SH-SY5Y (cell line): ENCODE results near the gene HERPUD1.

Experiments
- GATA2 ChIP-seq: IDR thresholded peaks from 2 replicates; pipeline ENCODE4 v1.6.1; 2011; ENCODE audit warnings: mild to moderate bottlenecking, low read depth, low read length
- GATA3 ChIP-seq: IDR thresholded peaks from 2 replicates; pipeline ENCODE4 v1.6.1; 2011; ENCODE audit warnings: low read depth, mild to moderate bottlenecking, low read length, moderate library complexity

The HERPUD1 gene

DNA sequence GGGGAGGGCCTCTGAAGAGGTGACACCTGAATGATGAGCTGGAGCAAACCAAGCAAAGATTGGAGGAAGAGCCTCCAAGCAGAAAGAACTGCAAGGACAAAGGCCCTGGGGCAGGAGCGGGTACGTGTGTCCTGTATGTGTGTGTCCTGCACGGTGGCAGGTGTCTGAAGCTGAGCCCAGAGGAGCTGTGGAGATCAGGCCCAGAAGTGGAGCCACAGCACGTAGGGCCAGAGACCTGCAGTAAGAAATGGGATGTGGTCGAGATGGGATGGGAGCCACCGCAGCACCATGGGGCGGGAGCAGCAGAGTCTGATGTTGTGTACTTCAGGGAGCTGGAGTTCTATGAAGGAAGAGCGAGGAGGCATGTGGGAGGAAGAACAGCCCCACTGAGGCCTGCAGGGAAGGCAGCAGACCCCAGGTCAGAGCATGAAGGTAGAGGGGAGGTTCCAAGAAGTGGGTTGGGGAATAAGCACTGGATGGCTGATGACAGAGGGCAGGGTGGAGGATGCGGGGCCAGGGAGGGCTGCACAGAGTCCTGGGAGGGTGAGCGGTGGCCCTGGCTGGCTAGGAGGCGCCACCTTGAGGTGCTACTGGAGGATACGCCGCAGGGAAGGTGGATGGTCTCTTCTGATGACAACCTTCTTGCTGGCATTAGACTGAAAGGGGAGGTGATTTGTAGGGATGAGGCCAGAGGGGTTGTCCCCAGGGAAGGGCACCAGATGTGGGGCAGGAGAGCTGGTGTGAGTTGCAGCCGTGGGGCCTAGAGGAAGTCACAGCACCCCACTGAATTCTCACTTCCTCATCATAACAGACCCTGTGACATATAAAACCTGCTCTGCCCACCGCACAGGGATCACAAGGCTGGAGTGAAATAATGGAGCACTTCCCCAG is 19.2 kb downstream of the HERPUD1 start:
- TF ChIP-seq GATA3 (no peak), GATA2 (no peak)

DNA sequence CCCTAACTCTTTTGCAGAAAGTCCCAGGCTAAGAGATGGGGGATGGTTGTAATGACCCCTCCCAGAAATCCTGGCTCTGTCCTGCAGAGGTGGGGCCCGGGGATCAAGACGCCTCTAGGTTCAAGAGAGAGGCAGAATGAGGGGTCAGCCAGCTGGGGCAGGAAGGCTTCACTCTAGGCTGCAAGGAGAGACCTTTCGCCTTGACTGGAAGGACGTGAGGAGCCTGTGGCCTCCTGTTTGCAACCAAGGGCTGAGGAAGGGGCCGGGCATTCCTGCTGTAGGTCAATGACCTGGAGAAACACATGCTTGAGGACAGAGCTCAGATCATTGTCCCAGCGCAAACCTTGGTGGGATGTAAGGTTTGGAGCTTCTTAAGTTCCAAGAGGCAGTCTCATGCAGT is 21.1 kb downstream of the HERPUD1 start:
- no peak for TF ChIP-seq GATA2

DNA sequence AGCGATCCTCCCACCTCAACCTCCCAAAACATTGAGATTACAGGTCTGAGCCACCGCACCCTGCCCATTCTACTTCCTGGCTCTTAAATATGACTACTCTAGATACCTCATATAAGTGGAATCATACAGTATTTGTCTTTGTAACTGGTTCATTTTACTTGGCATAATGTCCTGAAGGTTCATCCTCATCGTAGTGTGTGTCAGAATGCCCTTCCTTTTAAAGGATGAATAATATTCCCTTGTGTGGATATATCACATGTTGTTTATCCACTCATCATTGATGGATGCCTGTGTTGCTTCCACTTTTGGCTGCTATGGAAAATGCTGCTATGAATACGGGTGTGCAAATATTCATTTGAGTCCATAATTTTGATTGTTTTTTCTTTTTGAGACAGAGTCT is 24.1 kb downstream of the HERPUD1 start:
- TF ChIP-seq GATA3 = no peak
- no peak for TF ChIP-seq GATA2

DNA sequence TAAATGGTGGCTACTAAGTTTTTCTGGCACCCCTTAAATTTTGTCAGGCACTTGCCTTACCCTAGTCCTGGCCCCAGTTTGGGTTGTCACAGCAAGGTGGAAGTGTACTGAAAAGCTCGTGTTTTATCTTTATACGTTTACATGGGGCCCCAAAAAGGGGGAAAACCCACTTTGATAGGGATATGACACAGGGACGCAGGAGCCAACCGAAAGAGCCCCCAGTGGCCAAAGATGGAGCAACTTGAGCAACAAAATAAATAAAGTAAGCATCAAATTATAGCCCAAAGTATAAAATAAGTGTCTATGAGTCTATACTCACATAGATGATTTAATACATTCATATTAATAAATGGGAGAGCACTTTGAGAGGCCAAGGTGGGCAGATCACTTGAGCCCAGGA is 24.8 kb downstream of the HERPUD1 start:
- TF ChIP-seq GATA2 = no peak
- no peak for TF ChIP-seq GATA3

DNA sequence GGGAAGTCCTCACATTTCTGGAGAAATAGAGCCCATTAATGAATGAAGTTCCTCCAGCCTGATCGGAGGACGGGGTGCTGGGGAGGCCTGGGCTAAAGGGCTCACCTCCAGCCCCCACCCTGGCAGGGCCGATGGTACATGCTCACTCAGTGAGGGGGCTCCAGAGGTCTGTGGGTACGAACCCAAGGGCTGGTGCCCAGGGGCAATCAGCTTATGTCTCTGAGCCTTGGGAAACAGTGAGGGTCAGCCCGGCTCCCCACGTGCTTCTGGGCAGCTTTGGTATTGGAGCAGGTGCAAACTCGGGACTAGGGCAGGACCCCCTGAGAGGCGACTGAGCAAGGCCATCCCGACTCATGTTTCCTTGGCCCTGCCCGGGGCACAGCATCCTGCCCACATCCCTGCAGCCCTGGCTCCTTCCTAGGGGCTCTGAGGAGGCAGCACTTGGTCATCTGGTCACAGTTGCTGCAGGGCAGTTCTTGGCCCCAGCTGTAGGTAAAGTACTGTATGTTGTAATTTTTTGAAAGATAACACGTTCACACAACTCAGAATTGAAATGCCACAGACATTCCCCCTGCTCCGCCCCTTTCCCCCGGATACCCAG is 28.8 kb downstream of the HERPUD1 start:
- no peak for TF ChIP-seq GATA3
- no peak for TF ChIP-seq GATA2

DNA sequence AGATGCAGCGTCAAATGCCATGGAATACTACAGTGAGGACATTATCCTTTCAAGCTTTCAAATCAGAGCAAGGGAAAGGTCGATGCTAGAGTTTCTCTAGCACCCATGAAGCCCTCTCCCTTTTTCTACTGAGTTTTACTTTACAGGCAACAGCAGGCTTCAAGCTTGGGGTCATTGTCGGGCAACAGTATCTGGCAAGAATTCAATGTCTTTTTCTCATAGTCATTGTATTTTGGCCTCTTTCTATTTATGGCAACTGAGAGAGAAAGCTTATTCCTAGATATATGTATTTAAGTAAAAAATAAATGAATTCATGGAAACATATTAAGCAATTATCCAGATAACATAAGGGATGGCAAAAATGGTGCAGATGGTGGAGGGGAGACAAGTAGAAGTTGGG is 29.4 kb downstream of the HERPUD1 start:
- TF ChIP-seq GATA2 (no peak), GATA3 (no peak)

DNA sequence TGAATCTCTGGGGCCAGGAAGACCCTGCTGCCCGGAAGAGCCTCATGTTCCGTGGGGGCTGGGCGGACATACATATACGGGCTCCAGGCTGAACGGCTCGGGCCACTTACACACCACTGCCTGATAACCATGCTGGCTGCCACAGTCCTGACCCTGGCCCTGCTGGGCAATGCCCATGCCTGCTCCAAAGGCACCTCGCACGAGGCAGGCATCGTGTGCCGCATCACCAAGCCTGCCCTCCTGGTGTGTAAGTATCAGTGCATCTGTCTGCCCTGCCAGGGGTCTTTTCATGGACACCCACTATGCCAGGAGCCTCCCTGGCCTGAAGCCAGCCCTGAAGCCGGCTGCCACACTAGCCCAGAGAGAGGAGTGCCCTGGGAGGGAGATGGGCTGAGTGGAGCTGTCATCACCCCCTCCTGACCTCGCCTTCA is 29.9 kb downstream of the HERPUD1 start, which contains the start of gene CETP:
Gene CETP (plus strand): TSS at position 100 of the 431 bp plus-strand sequence. CDS start 30 bp downstream, at position 130.
- TF ChIP-seq GATA3 (no peak), GATA2 (no peak)

DNA sequence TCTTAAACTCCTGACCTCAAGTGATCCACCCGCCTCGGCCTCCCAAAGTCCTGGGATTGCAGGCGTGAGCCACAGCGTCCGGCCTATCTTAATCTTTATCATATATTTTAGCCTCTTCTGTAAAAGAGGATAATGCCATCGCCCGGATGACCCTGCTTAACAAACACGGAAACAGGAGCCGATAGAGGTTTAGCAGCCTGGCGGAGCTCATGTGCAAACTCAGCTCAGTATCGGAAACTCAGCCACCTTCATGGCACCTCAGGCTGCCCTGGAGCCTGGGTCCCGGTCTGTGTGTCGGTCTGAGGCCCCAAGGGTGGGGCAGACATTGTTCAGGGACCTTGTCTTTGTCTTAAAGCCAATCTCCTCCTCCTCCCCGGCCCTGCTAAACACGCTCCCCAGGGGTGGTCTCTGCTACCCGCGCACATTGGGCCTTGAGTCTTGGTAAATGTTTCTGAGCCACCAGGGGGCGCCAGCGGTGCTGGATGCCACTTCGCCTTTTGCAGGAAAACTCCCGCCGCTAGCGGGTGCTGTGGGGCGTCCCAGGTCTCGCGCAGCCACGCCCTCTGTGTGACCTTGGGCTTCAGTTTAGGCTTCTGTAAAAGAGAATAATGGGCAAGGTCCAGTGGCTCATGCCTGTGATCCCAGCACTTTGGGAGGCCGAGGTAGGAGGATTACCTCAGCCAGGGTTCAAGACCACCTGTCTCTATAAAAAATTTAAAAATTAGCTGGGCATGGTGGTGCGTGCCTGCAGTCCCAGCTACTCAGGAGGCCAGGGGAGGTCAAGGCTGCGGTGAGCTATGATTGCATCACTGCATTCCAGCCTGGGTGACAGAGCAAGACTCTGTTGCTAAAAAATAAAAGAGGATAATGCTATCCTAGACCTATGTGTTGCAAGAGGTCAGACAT is 32.6 kb downstream of the HERPUD1 start:
- TF ChIP-seq GATA3 (no peak), GATA2 (no peak)

DNA sequence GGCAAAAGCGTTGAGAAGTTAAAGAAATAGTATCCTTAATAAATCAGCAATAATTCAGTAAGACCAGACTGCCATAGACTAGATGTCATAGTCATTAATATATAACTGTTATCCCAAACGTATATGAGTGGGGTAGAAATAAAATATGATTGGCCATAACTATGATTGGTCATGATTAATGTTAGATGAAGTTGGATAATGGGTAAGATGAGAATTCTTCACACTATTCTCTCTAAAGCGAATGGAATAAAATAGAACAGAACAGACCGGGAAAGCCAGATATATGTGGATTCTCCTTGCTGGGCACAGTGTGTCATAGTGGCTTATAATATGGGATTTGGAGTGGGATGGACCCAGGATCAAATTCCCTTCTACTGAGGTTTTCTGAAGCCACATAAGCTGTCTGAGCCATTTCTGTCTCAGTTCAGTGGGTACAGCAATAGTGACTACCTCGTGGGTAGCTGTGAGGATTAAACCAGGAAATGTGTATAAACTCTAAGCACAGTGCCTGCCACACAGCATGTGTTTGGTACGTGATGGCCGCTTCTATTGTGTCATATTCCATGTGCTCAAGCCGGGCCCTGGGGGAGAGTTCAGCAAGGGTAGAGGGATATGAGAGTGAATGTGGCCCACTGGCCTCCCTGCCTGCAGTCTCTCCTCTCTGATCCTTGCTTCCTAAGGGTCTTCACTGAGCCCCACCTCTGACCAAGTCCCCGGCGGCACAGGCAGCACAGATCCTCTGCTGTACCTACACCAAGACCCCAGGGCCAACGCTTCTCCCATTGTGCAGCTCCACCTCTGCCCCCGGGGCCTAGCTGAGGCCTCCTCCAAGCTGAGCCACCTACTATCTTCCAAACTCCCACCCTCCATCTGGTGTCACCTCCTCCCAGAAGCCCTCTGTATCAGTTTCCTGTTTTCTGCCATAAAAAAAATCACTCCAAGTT is 33.5 kb downstream of the HERPUD1 start:
- TF ChIP-seq GATA2 = no peak
- TF ChIP-seq GATA3 = no peak

DNA sequence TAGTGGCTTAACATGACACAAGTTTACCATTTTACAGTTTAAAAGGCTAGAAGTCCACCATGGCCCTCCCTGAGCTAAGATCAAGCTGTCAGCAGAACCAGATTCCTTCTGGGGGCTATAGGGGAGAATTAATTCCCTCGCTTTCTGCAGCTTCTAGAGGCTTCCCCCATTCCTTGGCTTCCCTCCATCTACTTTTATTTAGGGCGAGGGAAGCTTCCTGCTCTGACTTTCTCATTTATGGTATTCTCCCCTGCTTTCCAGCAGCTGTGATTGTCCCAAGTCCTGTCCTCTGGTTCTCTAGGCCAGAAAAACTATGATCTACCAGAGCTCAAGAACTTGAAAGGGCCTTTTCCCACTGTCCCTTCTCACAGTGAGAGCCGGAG is 34.1 kb downstream of the HERPUD1 start:
- no peak for TF ChIP-seq GATA3
- TF ChIP-seq GATA2 = no peak

DNA sequence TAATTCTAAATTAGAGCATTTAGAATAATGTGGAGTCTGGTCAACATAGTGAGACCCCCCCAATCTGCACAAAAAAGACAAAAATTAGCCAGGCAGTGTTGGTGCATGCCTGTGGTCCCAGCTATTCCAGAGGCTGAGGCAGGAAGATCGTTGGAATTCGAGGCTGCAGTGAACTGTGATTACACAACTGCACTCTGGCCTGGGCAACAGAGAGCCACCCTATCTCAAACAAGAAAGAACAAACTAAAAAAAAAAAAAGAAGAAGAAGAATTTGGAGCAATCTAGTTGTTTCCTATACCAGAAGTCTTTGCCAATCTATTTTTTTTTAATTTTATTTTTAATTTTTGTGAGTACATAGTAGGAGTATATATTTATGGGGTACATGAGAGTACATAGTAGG is 35.8 kb downstream of the HERPUD1 start:
- no peak for TF ChIP-seq GATA2
- TF ChIP-seq GATA3 = no peak

DNA sequence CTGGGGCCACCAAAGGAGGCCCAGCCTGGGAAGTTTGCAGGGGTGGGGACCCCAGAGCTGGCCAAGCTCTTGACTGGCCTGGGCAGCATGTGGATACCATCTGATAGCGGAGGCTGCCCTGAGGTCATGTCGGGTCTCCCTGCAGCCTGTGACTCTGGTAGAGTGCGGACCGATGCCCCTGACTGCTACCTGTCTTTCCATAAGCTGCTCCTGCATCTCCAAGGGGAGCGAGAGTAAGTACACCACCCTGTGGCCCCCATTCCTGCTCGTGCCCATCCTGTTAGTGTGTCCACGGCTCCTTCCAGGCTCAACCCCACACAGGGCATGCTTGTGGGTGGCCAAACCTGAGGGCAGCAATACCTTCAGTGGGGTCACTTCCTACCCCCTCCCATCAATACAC is 37.8 kb downstream of the HERPUD1 start:
- no peak for TF ChIP-seq GATA2
- TF ChIP-seq GATA3 = no peak
